ENCODE data around the gene CACNB4.

- TF ChIP-seq CTCF (IDR thresholded peaks at IDR 0.05; ENCODE audit: poor library complexity, severe bottlenecking) (no peak), EZH2 (IDR thresholded peaks at IDR 0.05; ENCODE audit: borderline replicate concordance, insufficient read depth, low read length, poor library complexity, severe bottlenecking) (no peak)
Measured at GRCh38 chr2:152132306-152132705, 33.5 kb upstream of the CACNB4 start.
